Measurements from ENCODE around the gene AQP12A. TPM values are rescaled to one million over a fixed set of nuclear protein-coding genes. Genes with fewer than 3 reads are reported as not detected.

Gene AQP12A
- total and polyA plus RNA-seq, 8 donors = not detected

GRCh38 chr2:240648155-240648649, 43.5 kb upstream of the AQP12A start:
- no peaks in the 10 kb centered on the region for H3K4me1 ChIP-seq
- intact Hi-C loops (cut with DNase I; ENCODE audit: low total_unique reads) = no loop called here
- WGBS, 5 donors = 67 to 89% (median 78%) methylated on average over 4 to 6 of the region's 6 CpGs
- H3K36me3 ChIP-seq = no peaks in the 10 kb centered on the region
- TF ChIP-seq POLR2AphosphoS5 (IDR thresholded peaks at IDR 0.05) (no peak), EP300 (IDR thresholded peaks at IDR 0.05) (no peak), CTCF (IDR thresholded peaks at IDR 0.05) (no peak)
- peaks cover 0 to 93% (median 37%) of the 10 kb centered on the region in 3 donors for H3K27me3 ChIP-seq
- H3K27ac ChIP-seq = no peak overlapping the region
- DNase-seq = no peak
- H3K4me3 ChIP-seq = no peak overlapping the region
- H3K9me3 ChIP-seq = no peaks in the 10 kb centered on the region

- intact Hi-C loops (cut with DNase I; ENCODE audit: low total_unique reads) = no loop called here
- peaks cover 0 to 93% (median 37%) of the 10 kb centered on the region in 3 donors for H3K27me3 ChIP-seq
- no peaks in the 10 kb centered on the region for H3K4me1 ChIP-seq
- no peaks in the 10 kb centered on the region for H3K36me3 ChIP-seq
- H3K4me3 ChIP-seq = no peak overlapping the region
- H3K27ac ChIP-seq = no peak overlapping the region
- no peak for TF ChIP-seq CTCF (IDR thresholded peaks at IDR 0.05)
- no peak for TF ChIP-seq POLR2A (IDR thresholded peaks at IDR 0.05)
- no peak for TF ChIP-seq POLR2AphosphoS5 (IDR thresholded peaks at IDR 0.05)
- TF ChIP-seq EP300 (IDR thresholded peaks at IDR 0.05) = no peak
- no peak for DNase-seq
- WGBS, 5 donors = 28 to 47% (median 36%) methylated on average over 18 to 19 of the region's 19 CpGs
- H3K9me3 ChIP-seq = no peaks in the 10 kb centered on the region
Observed at GRCh38 chr2:240648650-240649275, 42.9 kb upstream of the AQP12A start.

- Histone ChIP-seq H3K36me3 (no peaks in the 10 kb centered on the region), H3K27me3 (peaks cover 0 to 90% (median 37%) of the 10 kb centered on the region in 3 donors), H3K4me1 (no peaks in the 10 kb centered on the region), H3K4me3 (no peak overlapping the region), H3K9me3 (no peaks in the 10 kb centered on the region), H3K27ac (no peak overlapping the region)
- WGBS, 5 donors = 46 to 65% (median 49%) methylated on average over 7 of the region's 7 CpGs
- TF ChIP-seq POLR2A (IDR thresholded peaks at IDR 0.05) = no peak
- no peak for TF ChIP-seq EP300 (IDR thresholded peaks at IDR 0.05)
- TF ChIP-seq POLR2AphosphoS5 (IDR thresholded peaks at IDR 0.05) = no peak
- no peak for TF ChIP-seq CTCF (IDR thresholded peaks at IDR 0.05)
- intact Hi-C loops (cut with DNase I; ENCODE audit: low total_unique reads) = no loop called here
- no peak for DNase-seq
Observed at GRCh38 chr2:240649331-240649730, 42.3 kb upstream of the AQP12A start.

GRCh38 chr2:240650254-240650965, 41.3 kb upstream of the AQP12A start:
- H3K27me3 ChIP-seq = peaks cover 0 to 88% (median 37%) of the 10 kb centered on the region in 3 donors
- no peak for DNase-seq
- WGBS, 5 donors = 81 to 87% (median 82%) methylated on average over 13 of the region's 13 CpGs
- no peak overlapping the region for H3K4me3 ChIP-seq
- no peaks in the 10 kb centered on the region for H3K4me1 ChIP-seq
- H3K36me3 ChIP-seq = no peaks in the 10 kb centered on the region
- H3K27ac ChIP-seq = no peak overlapping the region
- intact Hi-C loops (cut with DNase I; ENCODE audit: low total_unique reads) = no loop called here
- H3K9me3 ChIP-seq = no peaks in the 10 kb centered on the region
- TF ChIP-seq EP300 (IDR thresholded peaks at IDR 0.05) (no peak), POLR2AphosphoS5 (IDR thresholded peaks at IDR 0.05) (no peak), CTCF (IDR thresholded peaks at IDR 0.05) (no peak), POLR2A (IDR thresholded peaks at IDR 0.05) (no peak)

Measured in stomach (tissue), 9 donors.